WTC11 (cell line): Measurements from ENCODE around the gene PPP1R14B. TPM values are rescaled to one million over a fixed set of nuclear protein-coding genes. Genes with fewer than 3 reads are reported as not detected.
A peak's percentile ranks its signal among the peaks of the same experiment; 100 is the strongest.

Source experiments
- ATAC-seq: fragments of 200-7000 bp; cut with Tn5 transposase; 2 replicates; pipeline ENCODE4 v1.10.0; 2021; ENCODE audit warnings: mild to moderate bottlenecking, moderate library complexity
- CTCF ChIA-PET: fragments of 300-600 bp; sonication (Branson Sonifier 250); formaldehyde crosslinking; loops from one replicate; lab custom pipeline; 2021; ENCODE audit warnings: antibody characterized with exemption; lab: Charles Lee
- POLR2A ChIA-PET: fragments of 350-600 bp; sonication (Branson Sonifier 250); formaldehyde crosslinking; loops from one replicate; lab custom pipeline; 2021; ENCODE audit warnings: antibody characterized with exemption; lab: Charles Lee
- DNase-seq: peaks from one replicate; pipeline ENCODE4 v3.0.0; 2021; ENCODE audit warnings: low spot score
- H3K27ac Mint-ChIP-seq: 2 replicates; pipeline ENCODE4 v1.8.0; 2021; ENCODE audit warnings: mixed read lengths
- H3K27me3 Mint-ChIP-seq: 2 replicates; pipeline ENCODE4 v1.8.0; 2021; ENCODE audit warnings: low read depth, mild to moderate bottlenecking, moderate library complexity, mixed read lengths
- H3K36me3 Mint-ChIP-seq: 2 replicates; pipeline ENCODE4 v1.8.0; 2021; ENCODE audit warnings: mixed read lengths
- H3K4me1 Mint-ChIP-seq: 2 replicates; pipeline ENCODE4 v1.8.0; 2022; ENCODE audit warnings: mixed read lengths
- H3K4me3 Mint-ChIP-seq: 2 replicates; pipeline ENCODE4 v1.8.0; 2021; ENCODE audit warnings: mild to moderate bottlenecking, moderate library complexity, mixed read lengths
- H3K9me3 Mint-ChIP-seq: 2 replicates; pipeline ENCODE4 v1.8.0; 2021; ENCODE audit warnings: mixed read lengths
- AR ChIP-seq: fragments of 250-450 bp; sonication (Bioruptor Pico); IDR thresholded peaks from 2 replicates; pipeline ENCODE4 v1.9.0; 2021; ENCODE audit warnings: mild to moderate bottlenecking
- ATF2 ChIP-seq: sonication (generic); formaldehyde crosslinking; IDR thresholded peaks from 2 replicates; pipeline ENCODE4 v1.8.1; 2022; ENCODE audit warnings: low read depth, missing genetic modification reagents, borderline replicate concordance
- ATF3 ChIP-seq: sonication (generic); formaldehyde crosslinking; conservative IDR thresholded peaks from 2 replicates; pipeline ENCODE4 v1.8.1; 2022; ENCODE audit warnings: mild to moderate bottlenecking, missing genetic modification reagents
- CREM ChIP-seq: sonication (generic); formaldehyde crosslinking; IDR thresholded peaks from 2 replicates; pipeline ENCODE4 v1.8.1; 2022; ENCODE audit warnings: mild to moderate bottlenecking, missing genetic modification reagents, moderate library complexity
- EMX1 ChIP-seq: fragments of 250-450 bp; sonication (Bioruptor Pico); IDR thresholded peaks from 2 replicates; pipeline ENCODE4 v1.8.0; 2021; ENCODE audit warnings: mild to moderate bottlenecking
- FOXK1 ChIP-seq: sonication (generic); formaldehyde crosslinking; IDR thresholded peaks from 2 replicates; pipeline ENCODE4 v1.8.0; 2022; ENCODE audit warnings: mild to moderate bottlenecking, moderate library complexity, missing genetic modification reagents
- FOXP1 ChIP-seq: sonication (generic); formaldehyde crosslinking; IDR thresholded peaks from 2 replicates; pipeline ENCODE4 v1.8.0; 2022; ENCODE audit warnings: missing genetic modification reagents, mild to moderate bottlenecking, moderate library complexity, borderline replicate concordance
- GRHL2 ChIP-seq: fragments of 250-450 bp; sonication (Bioruptor Pico); IDR thresholded peaks from 2 replicates; pipeline ENCODE4 v1.8.0; 2022; ENCODE audit warnings: mild to moderate bottlenecking, moderate library complexity; ENCODE audit not compliant: insufficient replicate concordance, severe bottlenecking
- HMGA2 ChIP-seq: fragments of 250-450 bp; sonication (Bioruptor Pico); IDR thresholded peaks from 2 replicates; pipeline ENCODE4 v1.4.0; 2021; ENCODE audit warnings: mild to moderate bottlenecking, moderate library complexity
- JUN ChIP-seq: sonication (generic); formaldehyde crosslinking; IDR thresholded peaks from 2 replicates; pipeline ENCODE4 v1.8.0; 2023; ENCODE audit warnings: mild to moderate bottlenecking, missing genetic modification reagents
- MYBL2 ChIP-seq: sonication (generic); formaldehyde crosslinking; IDR thresholded peaks from 2 replicates; pipeline ENCODE4 v1.8.1; 2023; ENCODE audit warnings: mild to moderate bottlenecking, moderate library complexity, missing genetic modification reagents
- ZNF138 ChIP-seq: sonication (generic); formaldehyde crosslinking; conservative IDR thresholded peaks from 2 replicates; pipeline ENCODE4 v1.8.1; 2022; ENCODE audit warnings: mild to moderate bottlenecking, moderate library complexity, missing genetic modification reagents
- ZNF317 ChIP-seq: sonication (generic); formaldehyde crosslinking; IDR thresholded peaks from 2 replicates; pipeline ENCODE4 v1.8.1; 2023; ENCODE audit warnings: low read depth, mild to moderate bottlenecking, moderate library complexity, missing genetic modification reagents, borderline replicate concordance
- total RNA-seq: library from RNA; stranded (reverse); gene quantifications from 3 replicates; pipeline ENCODE4 v1.2.3, GENCODE V29; 2021
- TF ChIP-seq, protein P1 (sequence below): sonication (generic); formaldehyde crosslinking; IDR thresholded peaks from 2 replicates; pipeline ENCODE4 v1.8.0; 2022; ENCODE audit warnings: mild to moderate bottlenecking, missing genetic modification reagents
- TF ChIP-seq, protein P2 (sequence below): fragments of 200-600 bp; IDR thresholded peaks from 2 replicates; pipeline ENCODE4 v1.8.0; 2022; ENCODE audit warnings: antibody characterized with exemption
- TF ChIP-seq, protein P3 (sequence below): fragments of 250-450 bp; sonication (Bioruptor Pico); IDR thresholded peaks from 2 replicates; pipeline ENCODE4 v1.9.0; 2021; ENCODE audit warnings: moderate library complexity, mild to moderate bottlenecking, inconsistent platforms, borderline replicate concordance
- TF ChIP-seq, protein P4 (sequence below): sonication (generic); formaldehyde crosslinking; IDR thresholded peaks from 2 replicates; pipeline ENCODE4 v1.8.0; 2022; ENCODE audit warnings: missing genetic modification reagents
- TF ChIP-seq, protein P5 (sequence below): sonication (generic); formaldehyde crosslinking; IDR thresholded peaks from 2 replicates; pipeline ENCODE4 v1.8.1; 2022; ENCODE audit warnings: mild to moderate bottlenecking, missing genetic modification reagents, moderate library complexity, borderline replicate concordance

The PPP1R14B gene
- total RNA-seq, 1 experiment from 2014 or later: 471 TPM

GRCh38 chr11:64206457-64207255 lies 40.1 kb downstream of the PPP1R14B start, which contains the start of gene FERMT3 (continued):
- TF ChIP-seq GRHL2 (CRISPR knock-in tag) (no peak), EMX1 (no peak), ZNF317 (CRISPR knock-in tag) (no peak), ATF3 (CRISPR knock-in tag) (no peak), AR (CRISPR knock-in tag) (no peak), MYBL2 (CRISPR knock-in tag) (no peak), FOXK1 (CRISPR knock-in tag) (no peak)
- TF ChIP-seq, protein P1, sequence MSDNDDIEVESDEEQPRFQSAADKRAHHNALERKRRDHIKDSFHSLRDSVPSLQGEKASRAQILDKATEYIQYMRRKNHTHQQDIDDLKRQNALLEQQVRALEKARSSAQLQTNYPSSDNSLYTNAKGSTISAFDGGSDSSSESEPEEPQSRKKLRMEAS (CRISPR knock-in tag): no peak

- Mint-ChIP-seq H3K4me1 (peaks cover 6% of the 10 kb centered on the region), H3K27ac (peak overlapping the region; percentile 88), H3K36me3 (peaks cover 49% of the 10 kb centered on the region), H3K9me3 (no peaks in the 10 kb centered on the region), H3K4me3 (no peak overlapping the region), H3K27me3 (no peaks in the 10 kb centered on the region)
- DNase-seq (peak; percentile 82), ATAC-seq (peak; percentile 88)
- ChIA-PET CTCF (interaction anchor here (0.6 to 5.4 kb wide), 46 partner anchors 10 to 285 kb away, joined by 3 to 76 read pairs (median 5); partner anchors contain the start of genes BAD, FKBP2, NUDT22 and PLCB3), POLR2A (interaction anchor here (0.9 to 1.1 kb wide), 3 partner anchors 13 to 37 kb away, joined by 3 read pairs; partner anchors contain the start of gene FKBP2)
- TF ChIP-seq, protein P2, sequence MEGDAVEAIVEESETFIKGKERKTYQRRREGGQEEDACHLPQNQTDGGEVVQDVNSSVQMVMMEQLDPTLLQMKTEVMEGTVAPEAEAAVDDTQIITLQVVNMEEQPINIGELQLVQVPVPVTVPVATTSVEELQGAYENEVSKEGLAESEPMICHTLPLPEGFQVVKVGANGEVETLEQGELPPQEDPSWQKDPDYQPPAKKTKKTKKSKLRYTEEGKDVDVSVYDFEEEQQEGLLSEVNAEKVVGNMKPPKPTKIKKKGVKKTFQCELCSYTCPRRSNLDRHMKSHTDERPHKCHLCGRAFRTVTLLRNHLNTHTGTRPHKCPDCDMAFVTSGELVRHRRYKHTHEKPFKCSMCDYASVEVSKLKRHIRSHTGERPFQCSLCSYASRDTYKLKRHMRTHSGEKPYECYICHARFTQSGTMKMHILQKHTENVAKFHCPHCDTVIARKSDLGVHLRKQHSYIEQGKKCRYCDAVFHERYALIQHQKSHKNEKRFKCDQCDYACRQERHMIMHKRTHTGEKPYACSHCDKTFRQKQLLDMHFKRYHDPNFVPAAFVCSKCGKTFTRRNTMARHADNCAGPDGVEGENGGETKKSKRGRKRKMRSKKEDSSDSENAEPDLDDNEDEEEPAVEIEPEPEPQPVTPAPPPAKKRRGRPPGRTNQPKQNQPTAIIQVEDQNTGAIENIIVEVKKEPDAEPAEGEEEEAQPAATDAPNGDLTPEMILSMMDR: peak; percentile 31; the same call in 1 of the 2 replicates
- TF ChIP-seq ATF2 (CRISPR knock-in tag): no peak
Measured at GRCh38 chr11:64204464-64204989, 42.2 kb downstream of the PPP1R14B start.

DNA sequence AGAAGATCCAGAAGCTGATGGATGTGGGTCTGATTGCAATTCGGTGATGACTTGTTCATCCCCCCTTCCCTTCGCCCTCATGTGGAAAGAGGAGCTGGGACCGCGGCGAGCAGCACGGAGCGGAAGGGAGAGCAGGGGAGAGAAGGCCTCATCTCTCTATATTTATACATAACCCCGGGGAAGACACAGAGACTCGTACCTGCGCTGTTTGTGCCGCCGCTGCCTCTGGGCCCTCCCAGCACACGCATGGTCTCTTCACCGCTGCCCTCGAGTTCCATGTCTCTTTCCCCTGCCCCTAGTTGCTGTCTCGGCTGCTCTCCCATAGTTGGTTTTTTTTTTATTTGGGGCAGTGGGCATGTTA lies 42.7 kb downstream of the PPP1R14B start:
- Mint-ChIP-seq H3K27me3 (no peaks in the 10 kb centered on the region), H3K27ac (peak overlapping the region; percentile 88; the same call in 1 of the 2 replicates), H3K9me3 (no peaks in the 10 kb centered on the region), H3K4me3 (no peak overlapping the region), H3K36me3 (peaks cover 52% of the 10 kb centered on the region), H3K4me1 (peaks cover 6% of the 10 kb centered on the region)
- ChIA-PET POLR2A (interaction anchor here (0.9 to 1.1 kb wide), 3 partner anchors 13 to 37 kb away, joined by 3 read pairs; partner anchors contain the start of gene FKBP2), CTCF (interaction anchor here (0.6 to 5.4 kb wide), 45 partner anchors 10 to 286 kb away, joined by 3 to 76 read pairs (median 5); partner anchors contain the start of genes BAD, FKBP2, NUDT22 and PLCB3)
- ATAC-seq (no peak), DNase-seq (no peak)
- TF ChIP-seq JUN (no peak), HMGA2 (CRISPR knock-in tag) (no peak), CREM (CRISPR knock-in tag) (no peak), ZNF317 (CRISPR knock-in tag) (no peak), FOXP1 (CRISPR knock-in tag) (no peak), ZNF138 (no peak)
- TF ChIP-seq, protein P3, sequence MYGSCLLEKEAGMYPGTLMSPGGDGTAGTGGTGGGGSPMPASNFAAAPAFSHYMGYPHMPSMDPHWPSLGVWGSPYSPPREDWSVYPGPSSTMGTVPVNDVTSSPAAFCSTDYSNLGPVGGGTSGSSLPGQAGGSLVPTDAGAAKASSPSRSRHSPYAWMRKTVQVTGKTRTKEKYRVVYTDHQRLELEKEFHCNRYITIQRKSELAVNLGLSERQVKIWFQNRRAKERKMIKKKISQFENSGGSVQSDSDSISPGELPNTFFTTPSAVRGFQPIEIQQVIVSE (CRISPR knock-in tag): no peak
- TF ChIP-seq, protein P4, sequence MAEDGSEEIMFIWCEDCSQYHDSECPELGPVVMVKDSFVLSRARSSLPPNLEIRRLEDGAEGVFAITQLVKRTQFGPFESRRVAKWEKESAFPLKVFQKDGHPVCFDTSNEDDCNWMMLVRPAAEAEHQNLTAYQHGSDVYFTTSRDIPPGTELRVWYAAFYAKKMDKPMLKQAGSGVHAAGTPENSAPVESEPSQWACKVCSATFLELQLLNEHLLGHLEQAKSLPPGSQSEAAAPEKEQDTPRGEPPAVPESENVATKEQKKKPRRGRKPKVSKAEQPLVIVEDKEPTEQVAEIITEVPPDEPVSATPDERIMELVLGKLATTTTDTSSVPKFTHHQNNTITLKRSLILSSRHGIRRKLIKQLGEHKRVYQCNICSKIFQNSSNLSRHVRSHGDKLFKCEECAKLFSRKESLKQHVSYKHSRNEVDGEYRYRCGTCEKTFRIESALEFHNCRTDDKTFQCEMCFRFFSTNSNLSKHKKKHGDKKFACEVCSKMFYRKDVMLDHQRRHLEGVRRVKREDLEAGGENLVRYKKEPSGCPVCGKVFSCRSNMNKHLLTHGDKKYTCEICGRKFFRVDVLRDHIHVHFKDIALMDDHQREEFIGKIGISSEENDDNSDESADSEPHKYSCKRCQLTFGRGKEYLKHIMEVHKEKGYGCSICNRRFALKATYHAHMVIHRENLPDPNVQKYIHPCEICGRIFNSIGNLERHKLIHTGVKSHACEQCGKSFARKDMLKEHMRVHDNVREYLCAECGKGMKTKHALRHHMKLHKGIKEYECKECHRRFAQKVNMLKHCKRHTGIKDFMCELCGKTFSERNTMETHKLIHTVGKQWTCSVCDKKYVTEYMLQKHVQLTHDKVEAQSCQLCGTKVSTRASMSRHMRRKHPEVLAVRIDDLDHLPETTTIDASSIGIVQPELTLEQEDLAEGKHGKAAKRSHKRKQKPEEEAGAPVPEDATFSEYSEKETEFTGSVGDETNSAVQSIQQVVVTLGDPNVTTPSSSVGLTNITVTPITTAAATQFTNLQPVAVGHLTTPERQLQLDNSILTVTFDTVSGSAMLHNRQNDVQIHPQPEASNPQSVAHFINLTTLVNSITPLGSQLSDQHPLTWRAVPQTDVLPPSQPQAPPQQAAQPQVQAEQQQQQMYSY (CRISPR knock-in tag): no peak
- TF ChIP-seq, protein P5, sequence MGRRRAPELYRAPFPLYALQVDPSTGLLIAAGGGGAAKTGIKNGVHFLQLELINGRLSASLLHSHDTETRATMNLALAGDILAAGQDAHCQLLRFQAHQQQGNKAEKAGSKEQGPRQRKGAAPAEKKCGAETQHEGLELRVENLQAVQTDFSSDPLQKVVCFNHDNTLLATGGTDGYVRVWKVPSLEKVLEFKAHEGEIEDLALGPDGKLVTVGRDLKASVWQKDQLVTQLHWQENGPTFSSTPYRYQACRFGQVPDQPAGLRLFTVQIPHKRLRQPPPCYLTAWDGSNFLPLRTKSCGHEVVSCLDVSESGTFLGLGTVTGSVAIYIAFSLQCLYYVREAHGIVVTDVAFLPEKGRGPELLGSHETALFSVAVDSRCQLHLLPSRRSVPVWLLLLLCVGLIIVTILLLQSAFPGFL (CRISPR knock-in tag): no peak
